ENCODE data around the gene PDE2A.

The PDE2A gene

GRCh38 chr11:72642043-72642883 lies 32.0 kb downstream of the PDE2A start:
- Histone ChIP-seq H3K36me3 (ENCODE audit: control insufficient read depth, insufficient read depth, low read length) (no peaks in the 10 kb centered on the region), H3K27ac (no peak overlapping the region), H3K4me3 (ENCODE audit: low read depth, low read length) (peak overlapping the region; percentile 40), H3K9me3 (ENCODE audit: control insufficient read depth, low read length) (no peaks in the 10 kb centered on the region), H2AFZ (peak overlapping the region; percentile 76), H3K4me1 (no peaks in the 10 kb centered on the region), H3K79me2 (no peaks in the 10 kb centered on the region), H3K27me3 (ENCODE audit: control insufficient read depth, insufficient read depth, low read length) (no peaks in the 10 kb centered on the region), H3K9ac (no peak overlapping the region), H3K4me2 (ENCODE audit: low read length) (peak overlapping the region; percentile 62)
- TF ChIP-seq CTCF (IDR thresholded peaks at IDR 0.05): no peak

- H3K4me2 ChIP-seq (ENCODE audit: low read length): peak overlapping the region; percentile 58
- no peak for TF ChIP-seq CTCF (IDR thresholded peaks at IDR 0.05)
- H3K4me1 ChIP-seq: no peaks in the 10 kb centered on the region
- H3K27ac ChIP-seq: peak overlapping the region; percentile 7
- no peak overlapping the region for H2AFZ ChIP-seq
- no peaks in the 10 kb centered on the region for H3K36me3 ChIP-seq (ENCODE audit: control insufficient read depth, insufficient read depth, low read length)
- no peaks in the 10 kb centered on the region for H3K9me3 ChIP-seq (ENCODE audit: control insufficient read depth, low read length)
- no peak overlapping the region for H3K9ac ChIP-seq
- H3K4me3 ChIP-seq (ENCODE audit: low read depth, low read length): peak overlapping the region; percentile 40
- no peaks in the 10 kb centered on the region for H3K27me3 ChIP-seq (ENCODE audit: control insufficient read depth, insufficient read depth, low read length)
- no peaks in the 10 kb centered on the region for H3K79me2 ChIP-seq
Measured at GRCh38 chr11:72641522-72642042, 32.6 kb downstream of the PDE2A start.

GRCh38 chr11:72639502-72640375 lies 34.5 kb downstream of the PDE2A start:
- Histone ChIP-seq H3K9ac (no peak overlapping the region), H3K27me3 (ENCODE audit: control insufficient read depth, insufficient read depth, low read length) (no peaks in the 10 kb centered on the region), H3K9me3 (ENCODE audit: control insufficient read depth, low read length) (no peaks in the 10 kb centered on the region), H3K4me2 (ENCODE audit: low read length) (no peak overlapping the region), H3K4me3 (ENCODE audit: low read depth, low read length) (peak overlapping the region; percentile 14), H3K27ac (no peak overlapping the region), H3K4me1 (no peaks in the 10 kb centered on the region), H3K79me2 (no peaks in the 10 kb centered on the region), H2AFZ (no peak overlapping the region), H3K36me3 (ENCODE audit: control insufficient read depth, insufficient read depth, low read length) (no peaks in the 10 kb centered on the region)
- TF ChIP-seq CTCF (IDR thresholded peaks at IDR 0.05): no peak

GRCh38 chr11:72637926-72638325 lies 36.3 kb downstream of the PDE2A start:
- H3K4me3 ChIP-seq (ENCODE audit: low read depth, low read length): no peak overlapping the region
- no peak overlapping the region for H3K4me2 ChIP-seq (ENCODE audit: low read length)
- no peaks in the 10 kb centered on the region for H3K4me1 ChIP-seq
- H2AFZ ChIP-seq: no peak overlapping the region
- H3K36me3 ChIP-seq (ENCODE audit: control insufficient read depth, insufficient read depth, low read length): no peaks in the 10 kb centered on the region
- no peaks in the 10 kb centered on the region for H3K9me3 ChIP-seq (ENCODE audit: control insufficient read depth, low read length)
- no peaks in the 10 kb centered on the region for H3K79me2 ChIP-seq
- H3K9ac ChIP-seq: no peak overlapping the region
- TF ChIP-seq CTCF (IDR thresholded peaks at IDR 0.05): no peak
- H3K27me3 ChIP-seq (ENCODE audit: control insufficient read depth, insufficient read depth, low read length): no peaks in the 10 kb centered on the region
- H3K27ac ChIP-seq: no peak overlapping the region
